Stimulated activated CD4-positive, alpha-beta T cell treated with anti-CD3 and anti-CD28 coated beads, Interleukin-4, amount 100 ng/mL, for 48 hours (primary cell): ENCODE data around the gene TTC28.
"Not testable (repeated sequence)": the region's sequence is repeated elsewhere in the genome, so short reads cannot be mapped to it uniquely, and the experiment has no call there.

Source experiments
- DNase-seq, 2 donors: peaks; one replicate each; pipeline ENCODE4 v3.0.0-alpha.2; 2020; ENCODE audit warnings: low read depth in 2 of 2

The TTC28 gene

DNA sequence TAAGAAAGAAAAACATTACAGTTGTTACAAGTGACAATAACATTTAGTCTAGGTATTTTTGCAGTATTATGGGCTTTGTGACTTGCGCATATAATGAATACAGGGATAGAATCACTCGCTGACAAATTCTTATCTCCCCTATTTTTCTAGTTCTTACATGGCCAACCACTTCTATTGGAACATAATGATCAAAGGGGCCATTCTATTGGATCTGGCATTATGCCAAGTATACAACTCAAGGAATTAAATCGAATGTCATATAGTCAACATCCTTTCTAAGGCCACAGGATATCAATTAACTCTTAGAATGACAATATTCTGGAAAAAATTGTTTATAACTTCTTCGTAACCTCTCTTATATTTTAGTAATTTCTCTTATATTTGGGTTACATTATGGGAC, 272.0 kb downstream of the TTC28 start:
- no peak for DNase-seq

DNA sequence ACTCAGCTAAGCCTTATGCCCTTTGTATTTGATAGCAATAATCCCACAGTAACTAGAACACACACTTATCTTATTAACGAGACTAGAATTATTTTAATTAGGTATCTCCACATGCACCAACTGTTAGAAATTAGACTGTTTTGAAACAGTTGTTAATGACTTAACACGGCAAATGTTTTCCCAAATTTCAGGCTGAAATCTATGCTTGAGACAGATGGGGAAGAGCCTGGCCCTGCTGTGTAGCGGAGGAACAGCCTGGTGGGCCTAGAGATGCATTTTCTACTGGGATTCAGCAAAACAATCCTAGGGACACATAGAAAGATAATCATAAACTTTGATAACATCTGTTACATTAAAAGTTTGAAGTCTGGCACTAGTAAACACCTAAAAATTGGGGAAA, 273.4 kb downstream of the TTC28 start:
- DNase-seq: no peak

DNA sequence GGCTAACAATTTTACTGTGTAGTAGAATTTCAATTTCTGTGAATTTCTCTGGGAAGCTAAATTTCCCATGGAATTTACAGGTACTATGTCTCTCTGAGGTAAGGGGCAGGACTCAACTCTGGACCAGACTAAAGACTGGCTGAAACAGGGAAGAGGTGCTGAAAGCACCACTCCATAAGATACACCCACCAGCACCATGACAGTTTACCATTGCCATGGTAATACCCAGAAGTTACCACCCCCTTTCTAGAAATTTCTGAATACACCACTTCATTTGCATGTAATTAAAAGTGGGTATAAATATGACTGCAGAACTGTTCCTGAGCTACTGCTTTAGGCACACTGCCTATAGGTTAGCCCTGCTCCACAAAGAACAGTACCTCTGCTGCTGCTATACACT, 274.1 kb downstream of the TTC28 start:
- no peak for DNase-seq

DNA sequence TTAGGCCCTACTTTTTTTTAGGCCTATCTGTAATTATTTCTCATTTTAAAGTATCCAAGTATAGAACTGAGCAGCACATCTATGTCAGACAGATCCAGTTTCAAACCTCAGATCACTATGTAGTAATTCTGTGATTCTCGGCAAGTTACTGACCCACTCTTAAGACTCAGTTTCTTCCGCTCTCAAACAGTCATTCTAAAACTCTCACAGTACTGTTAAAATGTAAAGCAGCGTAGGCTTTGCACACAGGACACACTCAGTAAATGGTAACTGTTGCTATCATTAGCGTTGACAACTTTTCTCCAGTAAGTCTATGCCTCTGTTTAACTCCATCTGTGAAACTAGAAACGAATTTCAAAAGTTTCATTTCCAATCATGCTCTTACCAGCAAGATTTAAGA, 277.1 kb downstream of the TTC28 start:
- DNase-seq: no peak

DNA sequence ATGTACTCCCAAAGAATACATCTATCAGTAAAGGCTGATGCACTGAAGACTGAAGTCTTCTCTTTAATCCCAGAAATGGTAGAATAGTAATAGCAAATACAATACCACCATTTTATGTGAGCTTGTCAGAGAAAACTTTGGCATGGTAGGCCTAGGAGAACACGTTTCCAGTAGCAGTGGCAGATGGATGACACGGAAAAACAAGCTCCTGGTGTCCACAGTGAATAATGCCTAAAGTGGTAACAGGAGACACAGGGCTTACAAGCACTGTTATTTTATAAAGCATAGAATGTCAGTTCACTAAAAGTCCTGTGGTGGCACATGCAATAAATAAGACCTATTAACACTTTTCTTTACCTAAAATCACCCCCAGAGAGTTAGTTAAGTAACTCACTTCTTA, 277.6 kb downstream of the TTC28 start:
- DNase-seq: no peak

DNA sequence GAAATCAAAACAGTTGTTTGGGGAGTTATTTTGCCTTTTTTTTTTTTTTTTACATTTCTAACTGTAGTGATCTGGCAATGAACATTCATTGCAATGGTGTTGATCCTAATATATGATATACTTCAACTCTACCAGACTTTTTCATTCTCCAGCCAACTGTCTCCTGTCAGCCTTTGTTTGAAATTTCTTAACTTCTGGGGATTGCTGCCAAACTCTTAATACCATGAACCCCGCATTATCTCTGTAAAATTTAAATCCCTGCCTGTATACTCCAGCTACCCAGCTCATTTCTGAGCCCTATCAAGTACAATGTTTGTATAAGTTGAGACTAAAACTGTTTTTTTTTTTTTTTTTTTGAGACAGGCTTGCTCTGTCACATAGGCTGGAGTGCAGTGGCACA, 280.7 kb downstream of the TTC28 start:
- DNase-seq: no peak

DNA sequence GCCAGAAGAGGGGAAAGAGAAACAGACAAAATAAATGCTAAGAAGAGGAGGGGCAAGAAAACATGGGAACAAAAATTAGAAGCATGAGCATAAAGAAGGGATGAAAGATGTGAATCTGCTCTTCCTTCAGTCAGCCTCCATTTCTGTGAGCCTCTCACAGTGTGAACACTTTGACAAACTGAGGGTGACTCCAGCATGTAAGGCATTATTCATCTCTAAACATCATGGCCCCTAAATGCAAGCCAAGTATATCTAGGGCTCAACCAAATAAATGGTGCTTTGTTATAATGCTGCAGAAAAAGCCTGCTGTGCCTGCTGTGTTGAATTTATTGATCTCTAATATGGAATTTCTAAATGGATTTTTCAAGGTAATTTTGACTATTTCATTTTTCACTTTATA, 281.3 kb downstream of the TTC28 start:
- DNase-seq: no peak

DNA sequence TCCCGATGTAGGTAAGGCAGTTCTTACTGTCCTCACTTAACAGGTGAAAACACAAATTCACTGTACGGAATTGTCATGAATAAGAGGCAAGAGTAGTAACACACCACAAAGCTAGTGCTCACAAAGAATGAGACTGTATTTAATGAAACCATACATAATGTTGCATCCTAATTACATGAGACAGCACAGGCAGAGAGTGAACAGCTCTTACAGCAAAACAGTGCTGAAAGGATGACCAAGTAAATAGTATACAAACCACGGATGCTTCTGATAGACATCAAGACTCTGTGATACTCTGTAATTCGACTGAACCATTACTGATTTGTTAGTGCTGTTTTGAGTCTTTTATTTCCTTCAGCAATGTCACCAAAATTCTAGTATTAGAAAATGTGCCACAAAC, 282.3 kb downstream of the TTC28 start:
- DNase-seq: no peak

DNA sequence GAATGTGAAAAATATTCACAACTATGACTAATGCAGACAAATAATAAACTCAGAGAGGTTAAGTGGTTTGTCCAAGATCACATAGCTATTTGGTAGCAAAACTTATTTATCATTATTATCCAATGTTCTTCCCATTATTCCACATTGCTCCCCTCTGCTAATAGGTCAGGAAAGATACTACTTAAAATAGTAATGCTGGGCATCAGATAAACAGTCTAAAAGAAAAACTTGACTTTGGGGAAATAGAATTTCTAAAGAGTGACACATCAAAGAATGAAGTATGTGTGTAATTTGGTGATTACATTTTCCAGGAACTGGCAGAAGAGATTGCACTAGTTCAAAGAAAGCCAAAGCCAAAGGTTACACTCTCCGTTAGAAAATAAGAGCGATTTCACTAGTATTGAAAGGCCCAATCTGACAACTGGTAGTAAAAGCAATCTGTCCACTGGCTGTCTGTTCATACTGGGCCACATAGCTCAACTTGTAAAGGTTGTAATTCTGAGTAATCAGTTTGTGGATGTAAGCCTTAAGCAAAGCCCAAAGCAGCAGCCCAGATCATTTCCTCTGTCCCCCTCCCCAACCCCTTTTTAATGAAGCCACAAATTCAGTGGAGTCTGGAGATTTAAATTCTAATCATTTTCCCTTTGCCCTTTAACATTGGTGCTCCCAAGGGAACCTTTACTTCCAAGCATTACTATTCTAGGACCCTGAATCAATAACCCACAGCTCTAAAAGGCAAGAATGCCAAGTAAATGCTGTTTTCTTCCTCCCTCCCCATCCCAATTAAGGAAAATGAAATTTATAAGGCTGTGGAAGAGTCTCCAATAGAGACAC, 283.5 kb downstream of the TTC28 start:
- no peak for DNase-seq

DNA sequence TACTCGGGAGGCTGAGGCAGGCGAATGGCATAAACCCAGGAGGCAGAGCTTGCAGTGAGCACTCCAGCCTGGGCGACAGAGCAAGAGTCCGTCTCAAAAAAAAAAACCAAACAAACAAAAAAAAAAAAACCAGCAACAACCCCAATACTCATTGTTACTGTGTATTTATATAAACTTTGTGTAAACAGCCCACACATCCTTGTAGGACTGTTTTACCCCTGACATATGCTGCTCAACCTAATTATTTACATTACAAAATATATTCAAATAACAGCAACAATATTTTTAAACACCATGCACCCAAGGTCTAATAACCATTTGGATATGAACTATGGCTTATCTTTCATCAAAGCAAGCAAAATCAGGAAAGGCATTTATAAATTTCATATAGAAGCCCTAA, 284.1 kb downstream of the TTC28 start:
- no peak for DNase-seq

DNA sequence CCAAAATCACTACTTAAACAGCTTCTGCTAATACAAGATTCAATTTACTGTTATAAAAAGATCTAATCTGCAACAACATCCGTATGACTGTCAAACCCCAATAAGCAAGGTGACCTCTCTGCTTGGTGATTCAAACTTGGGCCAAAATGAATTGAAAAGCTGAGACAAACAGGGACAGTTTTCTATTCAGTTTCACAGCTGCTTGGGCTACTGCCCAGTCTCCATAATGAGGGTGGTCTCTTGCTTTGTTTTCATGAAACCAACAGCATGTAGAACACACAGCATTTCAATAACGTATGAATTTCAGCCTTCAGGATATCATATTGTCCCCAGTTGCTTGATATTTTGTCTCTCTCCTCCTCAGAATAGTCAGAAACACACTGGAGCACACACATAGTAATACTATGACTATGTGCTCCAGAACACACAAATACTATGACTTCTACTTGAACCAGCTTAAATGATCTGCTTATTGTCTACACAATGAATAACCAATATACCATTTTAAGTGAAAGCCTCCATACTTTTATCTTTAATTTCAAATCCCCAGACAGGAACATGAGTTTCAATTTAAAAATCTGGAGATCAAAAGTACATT, 285.0 kb downstream of the TTC28 start:
- no peak for DNase-seq

DNA sequence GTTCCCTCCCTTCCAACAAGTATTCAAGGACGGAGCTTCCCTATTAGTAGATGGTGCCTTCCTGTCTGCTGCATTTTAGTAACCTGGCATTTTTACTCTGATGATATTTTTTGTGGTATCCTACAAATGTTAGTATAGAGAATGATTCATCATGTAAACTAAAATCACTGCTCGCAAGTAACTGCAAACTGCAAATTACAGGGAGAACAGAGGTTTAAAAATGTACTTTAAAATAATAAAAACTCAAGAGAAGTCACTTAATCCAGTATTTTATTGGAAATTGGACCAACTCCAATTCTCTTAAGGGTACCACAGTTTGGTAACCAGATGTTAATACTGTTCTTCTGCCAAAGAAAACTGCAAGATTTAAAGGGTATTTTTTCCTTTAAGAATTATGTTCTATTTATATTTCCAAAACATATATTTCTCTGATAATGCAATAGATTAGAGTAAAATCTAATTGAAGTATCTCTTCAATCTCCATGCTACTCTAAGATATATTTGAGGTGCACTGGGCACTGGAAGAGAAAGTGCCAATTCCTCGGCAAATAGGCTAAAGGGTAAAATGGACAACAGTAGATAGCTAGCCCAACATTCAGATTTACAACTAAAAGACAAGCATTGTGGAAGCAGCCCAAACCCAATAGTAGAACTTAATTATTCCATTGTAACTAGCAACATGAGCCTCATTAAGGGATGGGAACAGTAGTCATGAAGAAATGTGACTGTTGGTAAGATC, 298.0 kb downstream of the TTC28 start:
- no peak for DNase-seq

DNA sequence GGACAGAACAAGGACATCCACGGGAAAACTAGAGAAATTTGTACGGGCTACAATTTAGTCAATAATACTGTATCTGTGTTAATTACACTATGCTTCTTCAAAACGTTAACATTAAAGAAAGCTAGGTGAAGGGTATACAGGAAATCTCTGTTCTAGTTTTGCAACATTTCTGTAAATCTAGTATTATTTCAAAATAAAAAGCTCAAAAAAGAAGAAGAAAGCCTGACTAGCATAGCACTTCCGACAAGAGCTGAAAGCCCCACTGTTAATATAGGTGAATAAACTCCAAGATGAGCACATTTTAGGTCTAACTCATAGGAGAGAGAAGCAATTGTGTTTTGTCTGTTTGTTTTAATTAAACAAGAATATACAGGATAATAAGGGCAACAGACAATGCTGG, 299.7 kb downstream of the TTC28 start:
- no peak for DNase-seq

DNA sequence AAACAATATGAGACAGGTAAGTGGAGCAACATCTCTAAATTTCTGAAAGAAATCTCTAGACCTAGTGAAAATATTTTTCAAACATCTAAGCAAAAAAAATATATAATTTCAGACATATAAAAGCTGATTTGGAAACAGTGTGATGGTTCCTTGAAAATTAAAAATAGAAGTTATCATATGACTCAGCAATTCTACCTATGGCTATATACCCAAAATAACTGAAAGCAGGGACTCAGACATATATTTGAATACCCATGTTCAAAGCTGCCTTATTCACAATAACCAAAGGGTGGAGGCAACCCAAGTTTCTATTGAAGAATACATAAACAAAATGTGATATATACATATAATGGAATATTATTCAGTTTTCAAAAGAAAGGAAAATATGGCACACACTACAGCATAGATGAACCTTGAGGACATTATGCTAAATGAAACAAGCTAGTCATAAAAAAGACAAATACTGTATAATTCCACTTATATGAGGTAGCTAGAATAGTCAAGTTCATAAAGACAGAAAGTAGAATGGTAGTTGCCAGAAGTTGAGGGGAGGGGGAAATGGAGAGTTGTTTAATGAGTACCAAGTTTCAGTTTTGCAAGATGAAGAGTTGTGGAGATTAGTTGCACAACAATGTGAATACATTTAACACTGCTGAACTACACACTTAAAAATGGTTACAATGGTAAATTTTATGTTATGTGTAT, 300.4 kb downstream of the TTC28 start:
- DNase-seq: no peak

DNA sequence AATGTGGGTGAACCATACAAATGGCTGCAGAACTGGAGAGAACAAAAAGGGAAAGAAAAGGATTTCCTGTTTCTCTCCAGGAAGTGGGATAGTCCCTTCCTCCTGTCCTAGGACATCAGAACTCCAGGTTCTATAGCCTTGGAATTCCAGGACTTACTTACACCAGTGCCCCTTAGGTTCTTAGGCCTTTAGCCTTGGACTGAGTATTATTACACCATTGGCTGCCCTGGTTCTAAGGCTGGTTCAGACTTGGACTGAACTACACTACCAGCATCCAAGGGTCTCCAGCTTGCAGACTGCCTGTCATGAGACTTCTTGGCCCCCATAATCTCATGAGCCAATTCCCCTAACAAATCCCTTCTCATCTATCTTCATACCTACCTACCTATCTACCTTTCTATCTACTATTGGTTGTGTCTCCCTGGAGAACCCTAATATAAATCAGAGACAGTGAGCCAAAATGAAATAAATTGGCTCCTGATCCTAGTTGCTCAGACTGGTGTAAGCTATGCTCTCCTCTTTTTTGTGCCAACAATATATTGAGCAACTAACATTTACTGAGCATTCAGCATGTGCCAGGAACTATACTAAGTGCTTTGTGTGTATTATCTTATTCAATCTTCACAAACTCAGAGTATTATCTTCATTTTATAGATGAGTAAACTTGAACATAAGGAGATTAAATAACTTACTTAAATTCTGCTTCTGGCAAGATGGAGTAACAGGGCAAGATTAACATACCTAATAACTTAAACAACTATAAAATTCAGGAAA, 303.7 kb downstream of the TTC28 start:
- DNase-seq: no peak

DNA sequence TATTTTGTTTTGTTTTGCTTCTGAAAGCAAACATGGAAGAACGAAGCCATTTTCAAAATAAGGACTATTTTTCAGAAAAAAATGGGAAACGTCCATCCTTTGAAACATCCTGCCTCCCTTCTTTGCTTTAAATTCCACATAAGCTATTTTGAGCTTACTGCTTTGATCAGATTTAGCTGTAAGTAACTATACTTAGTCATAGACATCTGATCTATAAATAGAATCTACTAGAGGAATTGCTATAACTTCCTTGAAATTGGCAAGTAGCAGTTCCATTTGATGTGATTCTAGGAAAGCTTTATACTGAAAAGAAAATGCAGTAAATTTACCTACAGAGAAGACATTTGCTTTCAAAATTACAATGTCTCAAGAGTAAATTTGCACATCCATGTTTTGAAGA, 305.8 kb downstream of the TTC28 start:
- no peak for DNase-seq

DNA sequence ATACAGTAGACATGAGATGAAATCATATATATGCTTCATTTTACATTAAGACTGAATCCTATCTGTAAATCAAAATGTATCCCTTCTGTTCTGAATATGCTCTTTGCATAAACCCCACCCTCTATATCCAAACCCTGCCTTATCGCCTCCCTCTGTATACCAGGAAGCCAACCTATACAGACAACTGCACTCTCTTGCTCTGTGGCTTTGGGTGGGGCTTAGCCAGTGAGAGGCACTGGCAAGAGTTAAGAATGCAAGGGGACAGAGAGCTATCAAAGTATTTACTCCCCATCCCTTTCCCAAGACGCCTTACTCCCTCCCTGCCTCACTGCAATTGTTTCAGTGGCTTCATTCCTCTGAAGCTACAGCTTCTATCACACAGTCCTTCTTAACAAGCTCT, 309.8 kb downstream of the TTC28 start:
- no peak for DNase-seq

DNA sequence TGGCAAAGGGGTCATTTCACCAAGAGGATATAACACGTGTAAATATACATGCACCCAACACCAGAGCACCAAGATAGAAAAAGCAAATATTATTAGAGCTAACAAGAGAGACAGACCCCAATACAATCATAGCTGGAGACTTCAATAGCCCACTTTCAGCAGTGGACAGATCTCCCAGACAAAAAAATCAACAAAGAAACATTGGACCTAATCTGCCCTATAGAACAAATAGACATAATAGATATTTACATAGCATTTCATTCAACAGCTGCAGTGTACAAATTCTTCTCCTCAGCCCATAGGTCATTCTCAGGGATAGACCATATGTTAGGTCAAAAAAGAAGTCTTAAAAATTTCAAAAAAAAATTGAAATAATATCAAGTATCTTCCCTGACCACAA, 312.8 kb downstream of the TTC28 start:
- DNase-seq: no peak

DNA sequence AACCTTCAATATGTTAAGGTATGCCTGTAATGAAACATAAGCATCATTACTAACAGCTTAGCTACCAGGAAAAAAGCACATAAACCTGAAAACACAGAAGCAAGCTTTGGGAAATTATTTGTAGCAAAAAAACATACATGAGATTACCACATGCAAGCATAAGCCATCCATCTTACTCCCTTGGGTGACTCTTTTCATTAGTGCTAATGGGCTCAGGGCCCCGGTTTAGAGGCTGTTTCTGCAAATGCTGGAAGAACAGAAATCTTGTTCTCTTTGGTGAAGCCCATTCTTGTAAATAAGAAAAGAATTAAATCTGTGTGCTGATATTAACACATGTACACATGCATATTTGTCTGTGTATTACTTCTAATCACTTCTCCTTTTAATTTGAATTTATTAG, 314.3 kb downstream of the TTC28 start:
- DNase-seq: no peak

DNA sequence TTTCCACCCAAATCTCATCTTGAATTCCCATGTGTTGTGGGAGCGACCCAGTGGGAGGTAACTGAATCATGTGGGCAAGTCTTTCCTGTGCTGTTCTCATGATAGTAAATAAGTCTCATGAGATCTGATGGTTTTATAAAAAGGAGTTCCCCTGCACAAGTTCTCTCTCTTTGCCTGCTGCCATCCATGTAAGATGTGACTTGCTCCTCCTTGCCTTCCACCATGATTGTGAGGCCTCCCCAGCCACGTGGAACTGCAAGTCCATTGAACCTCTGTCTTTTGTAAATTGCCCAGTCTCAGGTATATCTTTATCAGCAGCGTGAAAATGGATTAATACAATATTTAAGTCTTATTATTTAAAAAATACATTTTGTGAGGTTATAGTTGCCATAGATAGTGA, 315.5 kb downstream of the TTC28 start:
- DNase-seq: not testable (repeated sequence)

DNA sequence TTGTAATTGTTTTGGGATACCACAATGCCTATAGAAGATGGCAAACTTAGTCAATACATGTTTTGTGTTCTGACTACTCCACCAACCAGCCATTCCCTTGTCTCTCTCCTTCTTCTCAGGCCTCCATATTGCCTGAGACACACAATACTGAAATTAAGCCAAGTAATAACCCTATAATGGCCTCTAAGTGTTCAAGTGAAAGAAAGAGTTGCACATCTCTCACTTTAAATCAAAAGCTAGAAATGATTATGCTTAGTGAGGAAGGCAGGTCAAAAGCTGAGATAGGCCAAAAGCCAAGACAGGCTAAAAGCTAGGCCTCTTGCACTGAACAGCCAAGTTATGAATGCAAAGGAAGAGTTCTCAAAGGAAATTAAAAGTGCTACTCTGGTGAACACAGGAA, 318.7 kb downstream of the TTC28 start:
- no peak for DNase-seq

DNA sequence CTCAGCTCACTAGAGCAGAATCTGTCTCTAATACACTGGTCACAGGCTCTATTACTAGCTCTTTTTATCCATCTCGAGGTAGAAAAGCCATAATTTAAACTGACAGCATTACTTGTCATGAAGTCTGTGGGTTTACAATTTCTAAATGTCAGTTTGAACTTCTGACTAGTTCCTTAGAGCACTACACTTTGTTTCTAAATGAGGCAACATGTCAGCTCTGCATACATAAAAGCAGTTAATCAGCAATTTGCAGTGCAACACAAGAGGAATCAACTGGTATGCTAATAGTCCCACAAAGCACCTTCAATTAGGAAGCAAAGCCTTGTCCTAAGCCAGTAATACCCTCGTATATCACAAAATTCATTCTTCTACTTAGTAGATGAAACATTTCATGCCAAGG, 321.3 kb downstream of the TTC28 start:
- DNase-seq: no peak
